OCI-LY1 (cell line): ENCODE measurements around the gene MAPT.

Experiments used
- H2AFZ ChIP-seq: fragments of 200-600 bp; sonication (generic), shearing (Covaris generic); 2 replicates; pipeline ENCODE4 v1.6.0; 2014; ENCODE audit warnings: antibody characterized with exemption, mild to moderate bottlenecking, low read length
- H3F3A ChIP-seq: fragments of 200-600 bp; sonication (generic), shearing (Covaris generic); 2 replicates; pipeline ENCODE4 v1.6.0; 2014; ENCODE audit warnings: mild to moderate bottlenecking, antibody characterized with exemption, low read length, moderate library complexity; ENCODE audit not compliant: insufficient read depth
- H3K27ac ChIP-seq: fragments of 200-600 bp; sonication (generic); 2 replicates; pipeline ENCODE4 v1.5.1; 2014; ENCODE audit warnings: low read length, mixed run types, mild to moderate bottlenecking, low read depth; ENCODE audit not compliant: poor library complexity, severe bottlenecking
- H3K27me3 ChIP-seq: fragments of 200-600 bp; sonication (generic); 2 replicates; pipeline ENCODE4 v1.6.0; 2014; ENCODE audit warnings: antibody characterized with exemption, mild to moderate bottlenecking, low read length, moderate library complexity; ENCODE audit not compliant: insufficient read depth
- H3K36me3 ChIP-seq: fragments of 200-600 bp; sonication (generic); 2 replicates; pipeline ENCODE4 v1.6.1; 2014; ENCODE audit warnings: mild to moderate bottlenecking, antibody characterized with exemption, low read length, moderate library complexity, mixed read lengths; ENCODE audit not compliant: insufficient read depth
- H3K4me1 ChIP-seq: fragments of 200-600 bp; sonication (generic); 2 replicates; pipeline ENCODE4 v1.5.1; 2014; ENCODE audit warnings: mild to moderate bottlenecking, low read length, moderate library complexity; ENCODE audit not compliant: insufficient read depth, severe bottlenecking
- H3K4me2 ChIP-seq: fragments of 200-600 bp; sonication (generic), shearing (Covaris generic); 2 replicates; pipeline ENCODE4 v1.6.1; 2014; ENCODE audit warnings: low read length
- H3K4me3 ChIP-seq: fragments of 200-600 bp; sonication (generic); 2 replicates; pipeline ENCODE4 v1.5.1; 2014; ENCODE audit warnings: low read length, low read depth, mild to moderate bottlenecking, mixed read lengths; ENCODE audit not compliant: poor library complexity, severe bottlenecking
- H3K79me2 ChIP-seq: fragments of 200-600 bp; shearing (Covaris generic); 2 replicates; pipeline ENCODE4 v1.6.1; 2016; ENCODE audit warnings: mixed run types, low read length, mixed read lengths; ENCODE audit not compliant: insufficient read depth
- H3K9ac ChIP-seq: fragments of 200-600 bp; sonication (generic), shearing (Covaris generic); 2 replicates; pipeline ENCODE4 v1.6.1; 2014; ENCODE audit warnings: mild to moderate bottlenecking, low read length, mixed read lengths
- H3K9me2 ChIP-seq: fragments of 200-600 bp; sonication (generic), shearing (Covaris generic); 2 replicates; pipeline ENCODE4 v1.6.1; 2014; ENCODE audit warnings: low read depth, mild to moderate bottlenecking, low read length, mixed read lengths
- H3K9me3 ChIP-seq: fragments of 200-600 bp; shearing (Covaris generic); 2 replicates; pipeline ENCODE4 v1.6.1; 2014; ENCODE audit warnings: low read length, mixed read lengths
- H4K20me1 ChIP-seq: fragments of 200-600 bp; sonication (generic), shearing (Covaris generic); 2 replicates; pipeline ENCODE4 v1.6.0; 2016; ENCODE audit warnings: mild to moderate bottlenecking, low read length; ENCODE audit not compliant: insufficient read depth
- EZH2 ChIP-seq: fragments of 200-600 bp; sonication (generic), shearing (Covaris generic); IDR thresholded peaks from 2 replicates; pipeline ENCODE4 v1.8.0; 2017; ENCODE audit warnings: borderline replicate concordance, mixed run types, mild to moderate bottlenecking, antibody characterized with exemption, low read length, moderate library complexity, mixed read lengths
- TF ChIP-seq, protein P1 (sequence below): fragments of 200-600 bp; sonication (generic), shearing (Covaris generic); IDR thresholded peaks from 2 replicates; pipeline ENCODE4 v1.5.1; 2017; ENCODE audit warnings: mild to moderate bottlenecking, antibody characterized with exemption, low read length, moderate library complexity, mixed read lengths

Gene MAPT

DNA sequence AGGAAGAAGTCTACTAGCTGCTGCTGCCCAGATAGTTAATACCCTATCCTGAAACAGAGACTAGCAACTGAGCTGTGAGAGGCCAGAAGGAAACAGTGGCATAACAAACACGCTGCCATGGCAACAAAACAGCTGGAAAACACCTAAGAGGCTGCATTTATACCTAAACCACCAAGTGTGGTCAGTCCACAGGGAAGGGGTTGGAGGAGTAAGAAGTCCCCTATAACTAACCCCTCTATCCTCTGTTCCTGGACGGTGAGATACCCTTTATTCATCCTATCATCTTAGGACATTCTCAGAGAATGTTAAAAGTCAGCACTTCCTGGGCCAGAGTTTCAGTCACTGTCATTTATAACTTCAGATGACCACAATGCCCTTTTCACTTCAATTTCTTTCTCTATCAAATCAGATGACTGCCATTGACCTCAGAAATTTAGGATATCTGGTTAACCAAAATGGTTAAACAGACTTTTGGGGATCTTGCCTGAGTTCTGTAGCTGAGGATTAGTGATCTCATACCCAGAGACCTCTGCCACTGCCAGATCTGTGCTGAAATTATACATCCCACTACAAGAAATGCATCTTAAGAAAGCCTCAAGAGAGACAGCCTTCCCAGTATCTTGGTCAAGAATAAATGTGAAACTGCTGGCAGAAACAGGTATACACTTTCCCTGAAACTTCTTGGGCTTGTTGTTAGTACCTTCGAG, 140.9 kb downstream of the MAPT start:
- no peak overlapping the region for H3K4me2 ChIP-seq
- H3F3A ChIP-seq: no peaks in the 10 kb centered on the region
- no peaks in the 10 kb centered on the region for H3K9me3 ChIP-seq
- peaks cover 98% of the 10 kb centered on the region for H3K36me3 ChIP-seq
- no peak for TF ChIP-seq EZH2
- TF ChIP-seq, protein P1, sequence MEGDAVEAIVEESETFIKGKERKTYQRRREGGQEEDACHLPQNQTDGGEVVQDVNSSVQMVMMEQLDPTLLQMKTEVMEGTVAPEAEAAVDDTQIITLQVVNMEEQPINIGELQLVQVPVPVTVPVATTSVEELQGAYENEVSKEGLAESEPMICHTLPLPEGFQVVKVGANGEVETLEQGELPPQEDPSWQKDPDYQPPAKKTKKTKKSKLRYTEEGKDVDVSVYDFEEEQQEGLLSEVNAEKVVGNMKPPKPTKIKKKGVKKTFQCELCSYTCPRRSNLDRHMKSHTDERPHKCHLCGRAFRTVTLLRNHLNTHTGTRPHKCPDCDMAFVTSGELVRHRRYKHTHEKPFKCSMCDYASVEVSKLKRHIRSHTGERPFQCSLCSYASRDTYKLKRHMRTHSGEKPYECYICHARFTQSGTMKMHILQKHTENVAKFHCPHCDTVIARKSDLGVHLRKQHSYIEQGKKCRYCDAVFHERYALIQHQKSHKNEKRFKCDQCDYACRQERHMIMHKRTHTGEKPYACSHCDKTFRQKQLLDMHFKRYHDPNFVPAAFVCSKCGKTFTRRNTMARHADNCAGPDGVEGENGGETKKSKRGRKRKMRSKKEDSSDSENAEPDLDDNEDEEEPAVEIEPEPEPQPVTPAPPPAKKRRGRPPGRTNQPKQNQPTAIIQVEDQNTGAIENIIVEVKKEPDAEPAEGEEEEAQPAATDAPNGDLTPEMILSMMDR: no peak
- no peaks in the 10 kb centered on the region for H3K27me3 ChIP-seq
- no peak overlapping the region for H3K27ac ChIP-seq
- no peak overlapping the region for H2AFZ ChIP-seq
- H3K4me3 ChIP-seq: no peak overlapping the region
- H3K9ac ChIP-seq: no peak overlapping the region
- no peaks in the 10 kb centered on the region for H4K20me1 ChIP-seq
- H3K79me2 ChIP-seq: no peaks in the 10 kb centered on the region
- no peaks in the 10 kb centered on the region for H3K4me1 ChIP-seq
- no peaks in the 10 kb centered on the region for H3K9me2 ChIP-seq

DNA sequence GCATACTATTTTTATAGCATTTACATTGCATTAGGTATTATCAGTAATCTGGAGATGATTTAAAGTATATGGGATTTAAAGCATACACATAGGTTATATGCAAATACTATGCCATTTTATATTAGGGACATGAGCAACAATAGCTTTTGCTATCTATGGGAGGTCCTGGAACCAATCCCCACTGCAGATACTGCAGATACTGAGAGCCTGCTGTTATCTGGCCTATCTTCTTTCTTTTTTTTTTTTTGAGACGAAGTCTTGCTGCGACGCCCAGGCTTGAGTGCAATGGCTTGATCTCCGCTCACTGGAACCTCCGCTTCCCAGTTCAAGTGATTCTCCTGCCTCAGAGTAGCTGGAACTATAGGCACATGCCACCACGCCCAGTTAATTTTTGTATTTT, 142.1 kb downstream of the MAPT start:
- Histone ChIP-seq H2AFZ (no peak overlapping the region), H3K9me3 (no peaks in the 10 kb centered on the region), H3K4me3 (no peak overlapping the region), H3K4me1 (no peaks in the 10 kb centered on the region), H3K4me2 (no peak overlapping the region), H3K79me2 (no peaks in the 10 kb centered on the region), H3K9ac (no peak overlapping the region), H3K27me3 (no peaks in the 10 kb centered on the region), H3K36me3 (peaks cover 100% of the 10 kb centered on the region), H3F3A (no peaks in the 10 kb centered on the region), H3K27ac (no peak overlapping the region), H4K20me1 (no peaks in the 10 kb centered on the region), H3K9me2 (no peaks in the 10 kb centered on the region)
- no peak for TF ChIP-seq EZH2
- TF ChIP-seq, protein P1: no peak

DNA sequence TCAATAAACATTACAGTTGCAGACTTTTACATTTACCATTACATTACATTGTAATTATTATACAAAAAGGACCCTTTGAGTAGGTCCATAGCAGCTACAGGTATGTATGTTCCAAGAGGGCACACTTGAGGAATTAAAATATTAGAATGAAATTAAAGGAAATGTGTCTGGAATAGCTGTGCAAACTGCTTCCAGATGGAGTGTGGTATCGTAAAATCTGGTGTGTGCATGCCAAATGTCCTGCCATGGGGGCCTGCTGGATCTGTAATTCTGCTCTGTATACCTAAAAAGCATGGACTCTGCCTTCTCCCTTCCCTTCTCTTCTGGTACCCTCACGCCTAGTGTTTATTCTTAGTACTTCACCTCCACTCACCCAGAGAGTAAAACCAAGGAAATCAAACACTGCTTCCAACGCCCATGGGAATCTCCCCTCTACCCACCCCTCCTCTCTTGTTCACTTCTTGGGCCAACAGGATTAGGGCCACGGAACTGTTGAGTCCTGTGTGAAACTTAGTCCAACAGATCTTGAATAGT, 143.4 kb downstream of the MAPT start:
- no peaks in the 10 kb centered on the region for H3F3A ChIP-seq
- H3K27ac ChIP-seq: no peak overlapping the region
- H3K27me3 ChIP-seq: no peaks in the 10 kb centered on the region
- peaks cover 98% of the 10 kb centered on the region for H3K36me3 ChIP-seq
- TF ChIP-seq, protein P1: no peak
- TF ChIP-seq EZH2: no peak
- H3K4me3 ChIP-seq: no peak overlapping the region
- no peaks in the 10 kb centered on the region for H3K9me2 ChIP-seq
- no peak overlapping the region for H2AFZ ChIP-seq
- H4K20me1 ChIP-seq: no peaks in the 10 kb centered on the region
- H3K79me2 ChIP-seq: no peaks in the 10 kb centered on the region
- H3K9me3 ChIP-seq: no peaks in the 10 kb centered on the region
- no peak overlapping the region for H3K9ac ChIP-seq
- no peaks in the 10 kb centered on the region for H3K4me1 ChIP-seq
- H3K4me2 ChIP-seq: no peak overlapping the region
